Neuronal stem cell (in vitro differentiated cells): ENCODE results near the gene TMC1.

Experiments used
- DNase-seq: peaks from one replicate; pipeline ENCODE4 v3.0.0-alpha.2; 2013; ENCODE audit warnings: low spot score
- H2AFZ ChIP-seq: one replicate; pipeline ENCODE4 v1.6.1; 2013; ENCODE audit warnings: mild to moderate bottlenecking, low read length, inconsistent platforms
- H2AK5ac ChIP-seq: 2 replicates; pipeline ENCODE4 v1.6.1; 2013; ENCODE audit warnings: low read depth, mild to moderate bottlenecking, inconsistent platforms, low read length, moderate library complexity, mixed read lengths
- H2BK120ac ChIP-seq: 2 replicates; pipeline ENCODE4 v1.6.1; 2013; ENCODE audit warnings: low read depth, mild to moderate bottlenecking, inconsistent platforms, low read length, moderate library complexity, mixed read lengths
- H2BK12ac ChIP-seq: one replicate; pipeline ENCODE4 v1.6.1; 2013; ENCODE audit warnings: low read length, inconsistent platforms
- H2BK15ac ChIP-seq: 2 replicates; pipeline ENCODE4 v1.6.1; 2013; ENCODE audit warnings: mild to moderate bottlenecking, low read length, inconsistent platforms, mixed read lengths
- H2BK5ac ChIP-seq: one replicate; pipeline ENCODE4 v1.6.1; 2013; ENCODE audit warnings: inconsistent platforms, mild to moderate bottlenecking, low read length, moderate library complexity
- H3K14ac ChIP-seq: one replicate; pipeline ENCODE4 v1.6.1; 2013; ENCODE audit warnings: low read length, inconsistent platforms
- H3K18ac ChIP-seq: 2 replicates; pipeline ENCODE4 v1.6.1; 2013; ENCODE audit warnings: low read length, inconsistent platforms
- H3K23ac ChIP-seq: 2 replicates; pipeline ENCODE4 v1.6.1; 2013; ENCODE audit warnings: low read depth, mild to moderate bottlenecking, mixed read lengths, low read length, inconsistent platforms; ENCODE audit not compliant: poor library complexity
- H3K27ac ChIP-seq: replicated peaks from 3 replicates; pipeline ENCODE4 v1.5.1; 2013; ENCODE audit warnings: low read length, inconsistent platforms
- H3K27me3 ChIP-seq, 3 experiments: 2 replicates each; pipeline ENCODE4 v1.6.1; 2013; ENCODE audit warnings: low read length in 3 of 3, mild to moderate bottlenecking in 2 of 3, inconsistent platforms in 1 of 3, low read depth in 1 of 3, mixed read lengths in 1 of 3, moderate library complexity in 1 of 3; ENCODE audit not compliant: control insufficient read depth in 3 of 3, insufficient read depth in 3 of 3
- H3K36me3 ChIP-seq, 2 donors: replicated peaks in 1 of 2; 2 replicates each; pipeline ENCODE4 v1.6.1; 2013; ENCODE audit warnings: low read length in 2 of 2; ENCODE audit not compliant: control insufficient read depth in 2 of 2, insufficient read depth in 2 of 2
- H3K4ac ChIP-seq: 2 replicates; pipeline ENCODE4 v1.6.1; 2013; ENCODE audit warnings: inconsistent platforms, mild to moderate bottlenecking, low read length, moderate library complexity
- H3K4me1 ChIP-seq, 2 donors: 1 replicate in 1 of 2; 2 replicates in 1 of 2; pipeline ENCODE4 v1.6.1; 2013; ENCODE audit warnings: low read length in 2 of 2, low read depth in 1 of 2; ENCODE audit not compliant: control insufficient read depth in 2 of 2, insufficient read depth in 1 of 2
- H3K4me2 ChIP-seq: one replicate; pipeline ENCODE4 v1.6.1; 2013; ENCODE audit warnings: mild to moderate bottlenecking, low read length, inconsistent platforms; ENCODE audit not compliant: insufficient read depth, poor library complexity, severe bottlenecking
- H3K4me3 ChIP-seq, 2 donors: 2 replicates each; pipeline ENCODE4 v1.5.1; 2013; ENCODE audit warnings: low read length in 2 of 2, mild to moderate bottlenecking in 2 of 2, inconsistent platforms in 1 of 2, moderate library complexity in 1 of 2
- H3K79me1 ChIP-seq: one replicate; pipeline ENCODE4 v1.6.1; 2013; ENCODE audit warnings: low read depth, mild to moderate bottlenecking, inconsistent platforms, low read length, moderate library complexity
- H3K9ac ChIP-seq: one replicate; pipeline ENCODE4 v1.6.1; 2013; ENCODE audit warnings: mild to moderate bottlenecking, low read depth, low read length, inconsistent platforms; ENCODE audit not compliant: poor library complexity
- H3K9me3 ChIP-seq, 2 donors: replicated peaks in 1 of 2; 2 replicates each; pipeline versions ENCODE3 to v1.6.1; 2013; ENCODE audit warnings: low read length in 2 of 2, mild to moderate bottlenecking in 2 of 2, inconsistent platforms in 1 of 2, low read depth in 1 of 2, mixed read lengths in 1 of 2, moderate library complexity in 1 of 2; ENCODE audit not compliant: control insufficient read depth in 2 of 2, insufficient read depth in 1 of 2
- H4K8ac ChIP-seq: one replicate; pipeline ENCODE4 v1.6.1; 2013; ENCODE audit warnings: low read depth, mild to moderate bottlenecking, inconsistent platforms, low read length, moderate library complexity
- H4K91ac ChIP-seq: one replicate; pipeline ENCODE4 v1.6.1; 2013; ENCODE audit warnings: low read length, low read depth, mild to moderate bottlenecking, inconsistent platforms; ENCODE audit not compliant: poor library complexity
- WGBS, 2 donors: extraction: QIAGEN DNeasy Blood & Tissue Kit; methylation state at CpG; one replicate each; pipeline ENCODE4 v1.1.7; 2013; ENCODE audit warnings: missing lambda C conversion rate in 2 of 2, mixed read lengths in 1 of 2; ENCODE audit not compliant: insufficient read length in 2 of 2, insufficient replicate concordance in 1 of 2; ENCODE audit errors: extremely low coverage in 2 of 2; 5-methylcytosine and 5-hydroxymethylcytosine counted together

The TMC1 gene

GRCh38 chr9:72597601-72598000, 76.2 kb downstream of the TMC1 start:
- Histone ChIP-seq H3K4me2 (no peak overlapping the region), H4K8ac (no peak overlapping the region), H3K18ac (no peak overlapping the region), H3K9ac (no peak overlapping the region), H2BK120ac (no peak overlapping the region), H3K36me3 (no peaks in the 10 kb centered on the region), H3K4ac (no peak overlapping the region), H3K14ac (no peak overlapping the region), H2BK12ac (no peak overlapping the region), H3K23ac (no peak overlapping the region), H2AFZ (no peak overlapping the region), H3K9me3 (no peaks in the 10 kb centered on the region), H2AK5ac (no peak overlapping the region), H3K4me1 (peaks cover 0 to under 1% of the 10 kb centered on the region in 2 donors), H3K79me1 (no peaks in the 10 kb centered on the region), H3K4me3 (no peak overlapping the region), H3K27me3 (no peaks in the 10 kb centered on the region), H2BK5ac (no peak overlapping the region), H3K27ac (no peak overlapping the region), H4K91ac (no peak overlapping the region), H2BK15ac (no peak overlapping the region)
- no peak for DNase-seq
- WGBS, 2 donors = no CpG with 5 or more reads among the region's 3 CpGs

- H3K4me1 ChIP-seq = no peaks in the 10 kb centered on the region
- H3K36me3 ChIP-seq = no peaks in the 10 kb centered on the region
- no peaks in the 10 kb centered on the region for H3K27me3 ChIP-seq
- H3K9me3 ChIP-seq = no peaks in the 10 kb centered on the region
- H3K23ac ChIP-seq = no peak overlapping the region
- H3K4ac ChIP-seq = no peak overlapping the region
- no peak overlapping the region for H2BK12ac ChIP-seq
- H3K14ac ChIP-seq = no peak overlapping the region
- H2AFZ ChIP-seq = no peak overlapping the region
- no peak overlapping the region for H3K18ac ChIP-seq
- H3K4me2 ChIP-seq = no peak overlapping the region
- H3K9ac ChIP-seq = no peak overlapping the region
- no peak overlapping the region for H2AK5ac ChIP-seq
- DNase-seq = no peak
- H3K79me1 ChIP-seq = no peaks in the 10 kb centered on the region
- no peak overlapping the region for H3K4me3 ChIP-seq
- H2BK5ac ChIP-seq = no peak overlapping the region
- no peak overlapping the region for H2BK15ac ChIP-seq
- no peak overlapping the region for H2BK120ac ChIP-seq
- H3K27ac ChIP-seq = no peak overlapping the region
- no CpG with 5 or more reads among the region's 3 CpGs for WGBS, 2 donors
- H4K8ac ChIP-seq = no peak overlapping the region
- no peak overlapping the region for H4K91ac ChIP-seq
These were observed 77.2 kb downstream of the TMC1 start for GRCh38 chr9:72598639-72599038.

- Histone ChIP-seq H3K27ac (no peak overlapping the region), H2BK15ac (no peak overlapping the region), H3K9ac (no peak overlapping the region), H3K18ac (no peak overlapping the region), H2BK5ac (no peak overlapping the region), H3K4ac (no peak overlapping the region), H3K36me3 (no peaks in the 10 kb centered on the region), H3K4me2 (no peak overlapping the region), H2BK12ac (no peak overlapping the region), H2AFZ (no peak overlapping the region), H3K14ac (no peak overlapping the region), H2BK120ac (no peak overlapping the region), H3K27me3 (no peaks in the 10 kb centered on the region), H3K79me1 (no peaks in the 10 kb centered on the region), H3K4me3 (no peak overlapping the region), H3K4me1 (no peaks in the 10 kb centered on the region), H3K9me3 (no peaks in the 10 kb centered on the region), H3K23ac (no peak overlapping the region), H4K8ac (no peak overlapping the region), H4K91ac (no peak overlapping the region), H2AK5ac (no peak overlapping the region)
- no peak for DNase-seq
- WGBS, 2 donors = no CpG with 5 or more reads among the region's 5 CpGs
These were observed 78.6 kb downstream of the TMC1 start for GRCh38 chr9:72599874-72600534.

- Histone ChIP-seq H3K9me3 (no peaks in the 10 kb centered on the region), H2BK12ac (no peak overlapping the region), H3K4ac (no peak overlapping the region), H2AK5ac (no peak overlapping the region), H3K14ac (no peak overlapping the region), H3K79me1 (no peaks in the 10 kb centered on the region), H2AFZ (no peak overlapping the region), H3K9ac (no peak overlapping the region), H4K8ac (no peak overlapping the region), H4K91ac (no peak overlapping the region), H3K27me3 (no peaks in the 10 kb centered on the region), H3K4me2 (no peak overlapping the region), H3K23ac (no peak overlapping the region), H2BK5ac (no peak overlapping the region), H3K4me1 (no peaks in the 10 kb centered on the region), H3K27ac (no peak overlapping the region), H3K4me3 (no peak overlapping the region), H3K18ac (no peak overlapping the region), H2BK120ac (no peak overlapping the region), H3K36me3 (no peaks in the 10 kb centered on the region), H2BK15ac (no peak overlapping the region)
- DNase-seq = no peak
- WGBS, 2 donors = no CpG with 5 or more reads among the region's 3 CpGs
These were observed 79.3 kb downstream of the TMC1 start for GRCh38 chr9:72600671-72601070.
